Testis (tissue), 2 donors: Measurements from ENCODE around the gene TCF20.

Source experiments
- POLR2A ChIP-seq: fragments of 450-650 bp; IDR thresholded peaks from one replicate; pipeline ENCODE4 v1.6.1; 2017; ENCODE audit warnings: antibody characterized with exemption, mild to moderate bottlenecking, moderate library complexity
- TF ChIP-seq, protein P1 (sequence below), 3 experiments: fragments of 450-650 bp in 2 of 3; fragments of 200-600 bp in 1 of 3; sonication (generic) in 1 of 3; IDR thresholded peaks; one replicate each; pipeline ENCODE4 v1.5.1; 2016 to 2019; ENCODE audit warnings: antibody characterized with exemption in 3 of 3, mild to moderate bottlenecking in 2 of 3, moderate library complexity in 1 of 3

DNA sequence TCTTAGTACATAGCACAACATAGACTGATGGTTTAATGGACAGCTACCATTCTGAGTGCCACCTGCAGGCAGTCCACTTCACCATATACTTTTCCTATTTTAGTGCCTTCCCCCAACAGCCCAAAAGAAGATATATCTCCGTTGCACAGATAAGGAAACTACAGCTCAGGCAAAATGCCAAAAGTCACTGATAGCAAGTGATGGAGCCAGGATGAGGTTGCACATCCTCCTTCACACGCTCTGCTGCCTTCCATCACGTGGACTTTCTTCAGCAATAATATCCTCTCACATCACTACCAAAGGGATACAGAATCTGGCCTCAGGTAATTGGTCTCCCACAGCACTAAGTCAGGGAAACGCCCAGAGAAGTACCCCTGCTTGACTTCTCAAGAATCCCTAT, 7.5 kb downstream of the TCF20 start:
- TF ChIP-seq, protein P1, sequence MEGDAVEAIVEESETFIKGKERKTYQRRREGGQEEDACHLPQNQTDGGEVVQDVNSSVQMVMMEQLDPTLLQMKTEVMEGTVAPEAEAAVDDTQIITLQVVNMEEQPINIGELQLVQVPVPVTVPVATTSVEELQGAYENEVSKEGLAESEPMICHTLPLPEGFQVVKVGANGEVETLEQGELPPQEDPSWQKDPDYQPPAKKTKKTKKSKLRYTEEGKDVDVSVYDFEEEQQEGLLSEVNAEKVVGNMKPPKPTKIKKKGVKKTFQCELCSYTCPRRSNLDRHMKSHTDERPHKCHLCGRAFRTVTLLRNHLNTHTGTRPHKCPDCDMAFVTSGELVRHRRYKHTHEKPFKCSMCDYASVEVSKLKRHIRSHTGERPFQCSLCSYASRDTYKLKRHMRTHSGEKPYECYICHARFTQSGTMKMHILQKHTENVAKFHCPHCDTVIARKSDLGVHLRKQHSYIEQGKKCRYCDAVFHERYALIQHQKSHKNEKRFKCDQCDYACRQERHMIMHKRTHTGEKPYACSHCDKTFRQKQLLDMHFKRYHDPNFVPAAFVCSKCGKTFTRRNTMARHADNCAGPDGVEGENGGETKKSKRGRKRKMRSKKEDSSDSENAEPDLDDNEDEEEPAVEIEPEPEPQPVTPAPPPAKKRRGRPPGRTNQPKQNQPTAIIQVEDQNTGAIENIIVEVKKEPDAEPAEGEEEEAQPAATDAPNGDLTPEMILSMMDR (IDR thresholded peaks at IDR 0.05) = no peak
- TF ChIP-seq POLR2A = no peak
